ENCODE data around the gene TUBA4A. TPM values are rescaled to one million over a fixed set of nuclear protein-coding genes. Genes with fewer than 3 reads are reported as not detected.
A peak's percentile ranks its signal among the peaks of the same experiment; 100 is the strongest.

Gene TUBA4A
- total and polyA plus RNA-seq, 9 of the 15 experiments (the other 6 are each of a cell fraction or from before 2014, with no cell fraction given): 25.1 to 174 (median 42.4) TPM

GRCh38 chr2:219294356-219295351 is 40.9 kb upstream of the TUBA4A start (continued):
- TF ChIP-seq, protein P1, sequence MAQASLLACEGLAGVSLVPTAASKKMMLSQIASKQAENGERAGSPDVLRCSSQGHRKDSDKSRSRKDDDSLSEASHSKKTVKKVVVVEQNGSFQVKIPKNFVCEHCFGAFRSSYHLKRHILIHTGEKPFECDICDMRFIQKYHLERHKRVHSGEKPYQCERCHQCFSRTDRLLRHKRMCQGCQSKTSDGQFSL (CRISPR knock-in tag; IDR thresholded peaks at IDR 0.05): 0 out of 2 replicates have a peak, but pooled peaks have one; percentile 21
- TF ChIP-seq, protein P1 (tag; IDR thresholded peaks at IDR 0.05): no peak
- no peak for TF ChIP-seq GTF2E2 (tag; IDR thresholded peaks at IDR 0.05)
- peak in 1 of 2 experiments; percentile 69; a peak in 1 of 4 replicates for TF ChIP-seq SIN3A (IDR thresholded peaks at IDR 0.05; ENCODE audit: borderline replicate concordance in 2 of 2, control insufficient read depth in 1 of 2, low read depth in 2 of 2, low read length in 2 of 2)
- no peak for TF ChIP-seq NFATC3 (IDR thresholded peaks at IDR 0.05)
- TF ChIP-seq TBL1XR1 (IDR thresholded peaks at IDR 0.05; ENCODE audit: low read length in 2 of 2): 0 out of 4 replicates have a peak, but pooled peaks of 1 of the 2 experiments have one; percentile 61
- TF ChIP-seq NCOA2 (IDR thresholded peaks at IDR 0.05; ENCODE audit: partially characterized antibody in 2 of 2): no peak
- peak; percentile 57 for TF ChIP-seq RBM39 (optimal IDR thresholded peaks at IDR 0.05; ENCODE audit: low read depth, low read length)
- no peak for TF ChIP-seq ZNF76 (CRISPR knock-in tag; IDR thresholded peaks at IDR 0.05; ENCODE audit: borderline replicate concordance)
- TF ChIP-seq, protein P2, sequence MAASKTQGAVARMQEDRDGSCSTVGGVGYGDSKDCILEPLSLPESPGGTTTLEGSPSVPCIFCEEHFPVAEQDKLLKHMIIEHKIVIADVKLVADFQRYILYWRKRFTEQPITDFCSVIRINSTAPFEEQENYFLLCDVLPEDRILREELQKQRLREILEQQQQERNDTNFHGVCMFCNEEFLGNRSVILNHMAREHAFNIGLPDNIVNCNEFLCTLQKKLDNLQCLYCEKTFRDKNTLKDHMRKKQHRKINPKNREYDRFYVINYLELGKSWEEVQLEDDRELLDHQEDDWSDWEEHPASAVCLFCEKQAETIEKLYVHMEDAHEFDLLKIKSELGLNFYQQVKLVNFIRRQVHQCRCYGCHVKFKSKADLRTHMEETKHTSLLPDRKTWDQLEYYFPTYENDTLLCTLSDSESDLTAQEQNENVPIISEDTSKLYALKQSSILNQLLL (CRISPR knock-in tag; IDR thresholded peaks at IDR 0.05; ENCODE audit: borderline replicate concordance): no peak
- no peak for TF ChIP-seq ZFP1 (CRISPR knock-in tag; IDR thresholded peaks at IDR 0.05)
- TF ChIP-seq STAG1 (CRISPR knock-in tag; IDR thresholded peaks at IDR 0.05; ENCODE audit: borderline replicate concordance): no peak
- TF ChIP-seq, protein P3, sequence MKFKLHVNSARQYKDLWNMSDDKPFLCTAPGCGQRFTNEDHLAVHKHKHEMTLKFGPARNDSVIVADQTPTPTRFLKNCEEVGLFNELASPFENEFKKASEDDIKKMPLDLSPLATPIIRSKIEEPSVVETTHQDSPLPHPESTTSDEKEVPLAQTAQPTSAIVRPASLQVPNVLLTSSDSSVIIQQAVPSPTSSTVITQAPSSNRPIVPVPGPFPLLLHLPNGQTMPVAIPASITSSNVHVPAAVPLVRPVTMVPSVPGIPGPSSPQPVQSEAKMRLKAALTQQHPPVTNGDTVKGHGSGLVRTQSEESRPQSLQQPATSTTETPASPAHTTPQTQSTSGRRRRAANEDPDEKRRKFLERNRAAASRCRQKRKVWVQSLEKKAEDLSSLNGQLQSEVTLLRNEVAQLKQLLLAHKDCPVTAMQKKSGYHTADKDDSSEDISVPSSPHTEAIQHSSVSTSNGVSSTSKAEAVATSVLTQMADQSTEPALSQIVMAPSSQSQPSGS (CRISPR knock-in tag; IDR thresholded peaks at IDR 0.05): no peak
- no peak for TF ChIP-seq DDX20 (tag; IDR thresholded peaks at IDR 0.05; ENCODE audit: low read depth)
- TF ChIP-seq ZBTB34 (CRISPR knock-in tag; IDR thresholded peaks at IDR 0.05): no peak
